ENCODE data around the gene PSD2. TPM values are rescaled to one million over a fixed set of nuclear protein-coding genes. Genes with fewer than 3 reads are reported as not detected.

Gene PSD2
- total and polyA plus RNA-seq, 10 of the 15 experiments (the other 5 are each of a cell fraction or from before 2014, with no cell fraction given), result 0.02 to 0.14 (median 0.03) TPM; not detected in 5

- DNase-seq (ENCODE audit: low read depth, low spot score) (no peak), ATAC-seq (no peak), FAIRE-seq (no peak)
- H3K4me1 ChIP-seq (ENCODE audit: control insufficient read depth, insufficient read depth, low read length), result peaks cover 11% of the 10 kb centered on the region
- H2AFZ ChIP-seq (ENCODE audit: control insufficient read depth, low read depth, low read length), result no peak overlapping the region
- H3K27me3 ChIP-seq (replicated peaks in 1 of 2; ENCODE audit: control insufficient read depth in 2 of 2, insufficient read depth in 2 of 2, low read length in 1 of 2), result peaks cover 4 to 20% of the 10 kb centered on the region in 2 experiments; a peak in 3 of 4 replicates
- POLR2A ChIA-PET, result interaction anchor here (0.6 to 2.0 kb wide), 7 partner anchors 8 to 1141 kb away, joined by 3 to 11 read pairs (median 5); partner anchors contain the start of gene CXXC5
- CTCF ChIA-PET, result interaction anchor here (0.6 to 5.2 kb wide), 7 partner anchors 14 to 120 kb away, joined by 3 to 41 read pairs (median 7); no protein-coding TSS in a partner anchor
- no peaks in the 10 kb centered on the region; the same call in 1 of the 2 replicates for H4K20me1 ChIP-seq (ENCODE audit: control insufficient read depth, insufficient read depth)
- no TSS peak for BruUV-seq (replicated peaks)
- H3K27ac ChIP-seq (ENCODE audit: control insufficient read depth, insufficient read depth), result no peak overlapping the region
- no peak overlapping the region for H3K9ac ChIP-seq (ENCODE audit: control insufficient read depth, insufficient read depth, low read length)
- TF ChIP-seq BCLAF1 (IDR thresholded peaks at IDR 0.05) (no peak), ZBTB33 (IDR thresholded peaks at IDR 0.05) (0 out of 2 replicates have a peak, but pooled peaks have one; percentile 36), TAF1 (IDR thresholded peaks at IDR 0.05; ENCODE audit: borderline replicate concordance, low read depth, low read length) (no peak), NKRF (conservative IDR thresholded peaks at IDR 0.05) (no peak), RCOR1 (conservative IDR thresholded peaks at IDR 0.05; ENCODE audit: low read depth, low read length) (no peak)
- H3K4me3 ChIP-seq, result no peak overlapping the region
- H3K36me3 ChIP-seq (ENCODE audit: control insufficient read depth in 2 of 2, insufficient read depth in 2 of 2, low read length in 1 of 2), result no peaks in the 10 kb centered on the region
- intact Hi-C loops (cut with micrococcal nuclease; ENCODE audit: unreplicated experiment), result no loop called here
- no peaks in the 10 kb centered on the region for H3K79me2 ChIP-seq (ENCODE audit: control insufficient read depth, insufficient read depth, low read length)
- H3K4me2 ChIP-seq (ENCODE audit: control insufficient read depth, insufficient read depth), result no peak overlapping the region
- 60% methylated on average over 12 of the region's 16 CpGs for WGBS (ENCODE audit: insufficient coverage, insufficient replicate concordance, low lambda C conversion rate, missing lambda C conversion rate)
- RAD21 ChIA-PET (ENCODE audit: unreplicated experiment), result interaction anchor here (1.0 to 1.4 kb wide), 5 partner anchors 10 to 288 kb away, joined by 3 to 5 read pairs (median 3); no protein-coding TSS in a partner anchor
- no peaks in the 10 kb centered on the region for H3K9me3 ChIP-seq (replicated peaks; ENCODE audit: control insufficient read depth, insufficient read depth, low read length)
- SMC1A ChIA-PET (ENCODE audit: uncharacterized antibody, unreplicated experiment), result interaction anchor here (0.7 to 3.1 kb wide), 10 partner anchors 8 to 379 kb away, joined by 3 to 10 read pairs (median 3); no protein-coding TSS in a partner anchor
- in situ Hi-C loops (cut with MboI), result no loop called here
Observed at GRCh38 chr5:139752506-139753473, 42.8 kb upstream of the PSD2 start.

Data from GM12878 (cell line).